CD4-positive, alpha-beta T cell treated with Interferon gamma for 1 hour (primary cell): Measurements from ENCODE around the gene ARHGAP8.

Experiments used
- DNase-seq: peaks from one replicate; pipeline ENCODE4 v3.0.0-alpha.2; 2020

The ARHGAP8 gene

GRCh38 chr22:44807232-44807631 is 54.9 kb downstream of the ARHGAP8 start:
- DNase-seq: no peak

GRCh38 chr22:44807915-44808690 is 55.7 kb downstream of the ARHGAP8 start:
- DNase-seq: no peak

DNA sequence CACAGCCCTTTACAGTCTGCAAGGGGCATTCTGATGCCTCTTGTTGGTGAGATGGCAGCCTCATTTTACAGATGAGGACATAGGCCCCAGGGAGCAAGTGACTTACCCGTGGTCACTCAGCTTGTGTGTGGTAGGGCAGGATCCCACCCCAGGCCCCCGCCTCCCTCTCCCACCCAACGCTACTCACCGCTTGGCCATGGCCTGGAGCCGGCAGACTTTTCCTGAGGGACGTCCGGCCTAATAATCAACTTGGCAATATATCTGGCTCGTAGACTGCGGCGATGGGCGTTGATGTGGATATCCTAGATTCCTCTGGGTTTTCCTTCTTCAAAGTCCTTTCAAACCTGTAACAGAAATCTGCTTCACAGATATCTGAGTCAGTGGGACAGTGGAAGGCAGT is 57.1 kb downstream of the ARHGAP8 start:
- no peak for DNase-seq

- DNase-seq: no peak
These were observed 58.8 kb downstream of the ARHGAP8 start for GRCh38 chr22:44811141-44811540.

- DNase-seq: no peak
These were observed 61.0 kb downstream of the ARHGAP8 start for GRCh38 chr22:44813416-44813815.

- no peak for DNase-seq
These were observed 62.1 kb downstream of the ARHGAP8 start for GRCh38 chr22:44814266-44815098.

GRCh38 chr22:44815099-44816070 is 63.0 kb downstream of the ARHGAP8 start:
- DNase-seq: no peak

GRCh38 chr22:44816141-44816540 is 63.8 kb downstream of the ARHGAP8 start:
- no peak for DNase-seq

DNA sequence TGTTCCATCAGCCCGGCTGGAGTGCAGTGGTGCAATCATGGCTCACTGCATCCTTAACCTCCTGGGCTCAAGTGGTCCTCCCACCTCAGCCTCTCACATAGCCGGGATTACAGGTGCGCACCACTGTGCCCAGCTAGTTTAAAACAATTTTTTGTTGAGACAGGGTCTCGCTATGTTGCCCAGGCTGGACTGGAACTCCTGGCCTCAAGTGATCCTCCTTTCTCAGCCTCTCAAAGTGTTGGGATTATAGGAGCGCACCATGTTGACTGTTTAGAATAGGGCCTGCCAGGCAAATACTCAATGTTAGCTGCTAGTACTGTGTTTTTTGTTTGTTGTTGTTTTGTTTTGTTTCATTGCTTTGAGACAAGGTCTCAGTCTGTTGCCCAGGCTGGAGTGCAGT is 66.4 kb downstream of the ARHGAP8 start:
- DNase-seq: no peak

DNA sequence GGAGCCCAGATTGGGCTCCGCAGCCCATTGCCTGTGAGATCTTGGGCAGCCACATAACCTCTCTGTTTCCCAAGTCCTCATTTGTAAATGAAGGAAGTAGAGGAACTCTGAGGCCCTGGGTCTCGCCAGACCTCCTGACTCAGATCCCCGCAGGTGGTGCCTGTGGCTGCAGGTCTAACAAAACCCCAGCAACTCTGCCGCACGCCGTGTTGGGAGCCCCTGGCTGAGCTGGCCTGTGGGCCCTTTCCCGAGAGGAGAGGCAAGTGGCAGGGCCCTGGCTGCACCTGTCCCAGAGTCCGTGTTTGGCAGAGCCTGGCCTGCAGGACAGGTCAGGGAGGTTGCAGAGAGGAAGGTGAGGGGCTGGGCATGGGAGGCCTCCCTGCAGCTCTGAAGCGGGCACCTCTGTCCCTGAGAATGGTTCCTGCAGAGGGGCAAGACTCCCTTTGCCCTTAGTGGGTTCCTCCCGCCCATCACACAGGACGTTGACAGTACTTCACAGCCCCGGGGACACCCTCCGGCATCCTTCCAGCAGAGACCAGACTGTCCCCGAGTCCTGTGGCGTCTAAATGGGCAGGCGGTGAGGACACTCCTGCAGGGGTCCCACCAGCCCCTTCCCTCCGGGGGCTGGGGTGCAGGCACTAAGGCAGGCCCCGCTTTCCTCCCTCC is 67.7 kb downstream of the ARHGAP8 start:
- no peak for DNase-seq

GRCh38 chr22:44821741-44822475 is 69.5 kb downstream of the ARHGAP8 start:
- no peak for DNase-seq

DNA sequence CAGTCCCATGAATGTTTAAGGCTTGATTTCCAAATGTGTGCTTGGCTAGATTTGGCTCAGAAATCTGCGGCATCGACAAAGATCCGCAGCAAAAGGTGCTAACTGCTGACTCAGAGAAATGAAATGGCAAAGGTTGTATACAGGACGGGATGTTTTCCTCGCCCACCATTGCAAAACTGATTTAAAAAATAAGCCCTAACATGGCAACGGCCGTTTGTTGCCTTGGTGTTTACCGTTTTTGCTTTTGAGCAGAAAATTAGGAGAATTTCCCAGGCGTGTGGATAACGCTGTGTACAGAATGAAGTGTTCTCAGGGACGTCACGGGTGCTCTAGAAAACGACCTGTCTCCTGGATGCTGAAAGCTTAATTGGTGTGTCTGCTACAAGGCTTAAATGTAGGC is 70.2 kb downstream of the ARHGAP8 start:
- no peak for DNase-seq

- DNase-seq: no peak
These were observed 71.0 kb downstream of the ARHGAP8 start for GRCh38 chr22:44823396-44823795.

- DNase-seq: no peak
These were observed 71.4 kb downstream of the ARHGAP8 start for GRCh38 chr22:44823806-44824205.

DNA sequence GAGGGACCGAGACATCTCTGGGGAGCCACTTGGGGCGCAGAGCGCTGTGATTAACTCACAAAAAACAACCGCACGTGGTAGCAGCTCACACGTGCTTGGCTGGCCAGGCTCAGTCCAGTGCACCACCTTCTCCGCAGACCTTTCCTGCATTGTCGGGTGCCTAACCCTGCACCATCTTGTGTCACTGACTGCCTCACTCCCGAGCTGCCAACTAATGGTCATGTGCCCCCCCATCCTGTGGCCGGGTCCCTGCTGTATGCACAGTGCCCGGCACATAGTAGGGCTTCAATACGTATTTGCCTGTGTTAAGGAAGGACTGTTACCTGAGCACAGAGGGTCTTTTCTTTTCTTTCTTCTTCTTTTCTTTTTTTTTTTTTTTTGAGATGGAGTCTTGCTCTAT is 71.9 kb downstream of the ARHGAP8 start:
- DNase-seq: no peak

DNA sequence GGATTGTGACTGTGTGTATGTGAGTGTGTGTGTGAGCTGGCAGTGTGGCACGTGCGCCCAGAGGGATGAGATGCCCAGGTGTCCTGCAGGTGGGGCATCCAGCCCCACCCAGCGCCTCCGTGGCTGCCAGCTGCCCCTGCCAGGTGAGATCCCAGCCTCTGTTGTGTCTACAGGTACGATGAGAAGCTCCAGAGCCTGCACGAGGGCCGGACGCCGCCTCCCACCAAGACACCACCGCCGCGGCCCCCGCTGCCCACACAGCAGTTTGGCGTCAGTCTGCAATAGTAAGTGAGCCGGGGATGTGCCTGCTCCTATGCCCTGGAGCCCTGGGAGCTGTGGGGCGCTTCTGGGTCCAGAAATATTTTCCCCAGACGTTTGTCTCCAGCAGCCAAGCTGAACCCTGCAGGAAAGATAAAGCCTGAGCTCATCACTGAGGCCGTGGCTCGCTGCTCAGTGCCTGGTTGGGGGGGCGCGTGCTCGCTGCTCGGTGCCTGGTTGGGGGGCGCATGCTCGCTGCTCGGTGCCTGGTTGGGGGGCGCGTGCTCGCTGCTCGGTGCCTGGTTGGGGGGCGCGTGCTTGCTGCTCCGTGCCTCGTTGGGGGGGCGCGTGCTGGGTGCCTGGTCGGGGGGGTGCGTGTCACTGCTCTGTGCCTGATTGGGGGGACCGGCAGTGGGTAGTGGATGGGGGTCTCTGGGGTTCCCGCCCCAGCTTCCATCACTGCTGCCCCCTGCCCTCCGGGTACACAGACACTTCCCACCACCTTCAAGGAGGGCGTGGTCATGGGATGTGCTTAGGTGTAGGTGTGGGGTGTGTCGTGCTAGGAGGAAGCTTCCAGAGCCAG is 73.2 kb downstream of the ARHGAP8 start:
- no peak for DNase-seq

DNA sequence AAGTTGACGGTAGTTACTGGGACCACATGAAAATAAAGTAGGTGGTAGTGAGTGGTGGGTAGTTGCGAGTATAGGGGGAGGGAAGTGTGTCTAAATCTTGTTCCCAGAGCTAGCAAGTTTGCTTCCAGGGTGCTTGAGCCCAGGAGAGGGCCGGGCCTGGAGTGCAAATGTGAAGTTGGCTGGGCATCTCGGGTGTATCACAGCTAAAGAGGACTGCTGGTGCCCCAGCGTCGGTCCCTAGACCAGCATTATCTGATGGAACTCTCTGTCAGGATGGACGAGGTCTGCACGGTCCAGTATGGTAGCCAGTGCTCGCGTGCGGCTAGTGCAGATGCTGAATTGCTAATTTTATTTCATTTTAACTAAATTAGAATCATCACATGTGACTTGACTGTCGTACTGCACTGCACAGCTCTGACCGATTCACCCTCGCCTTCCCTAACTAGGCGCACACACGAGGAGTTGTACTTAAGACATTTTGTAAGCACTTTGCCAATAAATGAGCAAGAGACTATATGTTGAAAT is 75.4 kb downstream of the ARHGAP8 start:
- DNase-seq: no peak

- DNase-seq: no peak
These were observed 75.8 kb downstream of the ARHGAP8 start for GRCh38 chr22:44828193-44828592.

DNA sequence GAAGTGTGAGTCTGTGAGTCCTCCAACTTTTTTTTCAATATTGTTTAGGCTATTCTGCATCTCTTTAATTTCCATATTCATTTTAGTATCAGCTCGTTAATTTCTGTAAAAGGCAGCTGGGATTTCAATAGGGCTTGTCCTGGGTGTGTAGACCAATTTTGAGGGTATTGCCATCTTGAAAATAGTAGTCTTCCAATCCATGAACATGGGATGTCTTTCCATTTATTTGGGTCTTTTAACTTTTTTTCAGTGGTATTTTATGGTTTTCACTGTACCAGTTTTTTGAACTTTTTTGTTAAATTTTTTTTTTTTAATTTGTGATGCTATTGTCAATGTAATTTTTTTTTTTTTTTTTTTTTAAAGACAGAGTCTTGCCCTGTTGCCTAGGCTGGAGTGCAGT is 79.5 kb downstream of the ARHGAP8 start:
- DNase-seq: no peak

- DNase-seq: no peak
These were observed 81.7 kb downstream of the ARHGAP8 start for GRCh38 chr22:44834065-44834464.

- DNase-seq: no peak
These were observed 85.1 kb downstream of the ARHGAP8 start for GRCh38 chr22:44837481-44837880.
